GM23248 (cell line): ENCODE measurements around the gene RHOT2. TPM values are rescaled to one million over a fixed set of nuclear protein-coding genes. Genes with fewer than 3 reads are reported as not detected.

Experiments used
- DNase-seq: peaks from one replicate; pipeline ENCODE4 v3.0.0-alpha.2; 2015
- H2AFZ ChIP-seq: fragments of 200-600 bp; sonication (generic); 2 replicates; pipeline ENCODE4 v1.6.1; 2016; ENCODE audit warnings: antibody characterized with exemption
- H3F3A ChIP-seq: fragments of 200-600 bp; sonication (generic); 2 replicates; pipeline ENCODE4 v1.6.1; 2016; ENCODE audit warnings: mild to moderate bottlenecking, antibody characterized with exemption, mixed run types; ENCODE audit not compliant: insufficient read depth
- H3K27ac ChIP-seq: fragments of 200-600 bp; sonication (generic); 2 replicates; pipeline ENCODE4 v1.5.1; 2016; ENCODE audit warnings: mild to moderate bottlenecking
- H3K27me3 ChIP-seq: fragments of 200-600 bp; sonication (generic); replicated peaks from 2 replicates; pipeline ENCODE4 v1.6.1; 2016; ENCODE audit warnings: mild to moderate bottlenecking; ENCODE audit not compliant: insufficient read depth
- H3K36me3 ChIP-seq: fragments of 200-600 bp; sonication (generic); 2 replicates; pipeline ENCODE4 v1.6.1; 2016; ENCODE audit warnings: low read depth, mild to moderate bottlenecking
- H3K4me1 ChIP-seq: fragments of 200-600 bp; sonication (generic); 2 replicates; pipeline ENCODE4 v1.6.1; 2016; ENCODE audit warnings: mild to moderate bottlenecking; ENCODE audit not compliant: insufficient read depth
- H3K4me2 ChIP-seq: fragments of 200-600 bp; sonication (generic); one replicate; pipeline ENCODE4 v1.6.1; 2016; ENCODE audit warnings: mild to moderate bottlenecking; ENCODE audit not compliant: unreplicated experiment
- H3K4me3 ChIP-seq: fragments of 200-600 bp; sonication (generic); 2 replicates; pipeline ENCODE4 v1.5.1; 2016; ENCODE audit warnings: mild to moderate bottlenecking
- H3K79me2 ChIP-seq: fragments of 200-600 bp; sonication (generic); 2 replicates; pipeline ENCODE4 v1.6.1; 2016; ENCODE audit warnings: mild to moderate bottlenecking; ENCODE audit not compliant: insufficient read depth
- H3K9ac ChIP-seq: fragments of 200-600 bp; sonication (generic); 2 replicates; pipeline ENCODE4 v1.6.1; 2016; ENCODE audit warnings: mild to moderate bottlenecking
- H3K9me2 ChIP-seq: fragments of 200-600 bp; sonication (generic); 2 replicates; pipeline ENCODE4 v1.6.1; 2016; ENCODE audit warnings: mixed run types, mild to moderate bottlenecking, moderate library complexity; ENCODE audit not compliant: insufficient read depth
- H3K9me3 ChIP-seq: fragments of 200-600 bp; sonication (generic); one replicate; pipeline ENCODE4 v1.6.1; 2017; ENCODE audit warnings: low read depth
- H4K20me1 ChIP-seq: fragments of 200-600 bp; sonication (generic); 2 replicates; pipeline ENCODE4 v1.6.0; 2016; ENCODE audit not compliant: insufficient read depth
- EZH2 ChIP-seq: fragments of 200-600 bp; sonication (generic); IDR thresholded peaks from 2 replicates; pipeline ENCODE4 v1.6.1; 2018; ENCODE audit warnings: antibody characterized with exemption, mild to moderate bottlenecking; ENCODE audit not compliant: insufficient read depth, poor library complexity, severe bottlenecking
- EZH2phosphoT487 ChIP-seq: fragments of 200-600 bp; sonication (generic); IDR thresholded peaks from 2 replicates; pipeline ENCODE4 v1.6.1; 2018; ENCODE audit warnings: antibody characterized with exemption, moderate library complexity, mild to moderate bottlenecking, low read depth; ENCODE audit not compliant: insufficient read depth
- WGBS, 2 experiments: methylation state at CpG; one replicate each; pipeline ENCODE4 v1.1.6; 2015 to 2017; ENCODE audit warnings: low lambda C conversion rate in 2 of 2, low coverage in 1 of 2; ENCODE audit errors: missing lambda C conversion rate in 2 of 2; 5-methylcytosine and 5-hydroxymethylcytosine counted together
- in situ Hi-C: fragments of 300-500 bp; cut with MboI; formaldehyde crosslinking; loops from 2 replicates; pipeline ENCODE4 v1.15.0; 2020
- polyA plus RNA-seq: library from polyadenylated mRNA; unstranded; fragments of >200 nt; fragmentation: Nextera tagmentation; extraction: Ambion mirVana; gene quantifications from 2 replicates; pipeline ENCODE4 v1.2.1, GENCODE V29; 2016
- total RNA-seq: library from RNA; depleted of rRNA; stranded (reverse); fragments of >200 nt; shearing (Covaris generic); gene quantifications from 2 replicates; pipeline ENCODE4 v1.2.3, GENCODE V29; 2014

The RHOT2 gene
- total and polyA plus RNA-seq, 2 experiments from 2014 or later, result 65.9 to 70.0 TPM

DNA sequence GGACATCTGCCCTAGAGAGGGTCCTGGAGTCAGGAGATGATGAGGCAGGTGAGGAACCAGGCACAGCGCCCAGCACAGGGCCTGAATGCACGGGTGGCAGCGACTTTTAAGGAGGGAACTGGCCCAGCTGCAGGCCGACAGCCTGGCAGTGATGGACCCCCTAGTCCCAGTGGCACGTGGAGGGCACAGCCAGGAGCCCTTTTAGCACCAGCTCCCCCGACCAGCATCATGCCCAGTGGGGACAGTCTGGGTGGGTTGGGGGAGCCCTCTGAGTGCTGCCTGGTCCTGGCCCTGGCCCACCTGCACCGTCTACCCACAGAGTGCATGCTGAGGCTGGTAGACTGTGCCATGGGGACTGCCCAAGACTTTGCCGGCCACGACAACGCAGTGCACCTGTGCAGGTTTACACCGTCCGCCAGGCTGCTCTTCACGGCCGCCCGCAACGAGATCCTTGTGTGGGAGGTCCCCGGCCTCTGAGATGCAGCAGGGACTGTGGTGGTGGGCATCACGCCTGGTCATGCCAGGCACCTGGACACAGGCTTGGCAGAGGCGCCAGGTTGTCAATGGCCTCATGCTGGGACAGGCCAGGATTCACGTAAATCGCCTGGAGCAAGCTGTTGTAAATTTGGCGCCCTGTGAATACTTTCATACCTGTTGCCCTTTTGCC is 686 bp upstream of the RHOT2 start:
- Histone ChIP-seq H3K4me1 (no peaks in the 10 kb centered on the region; the same call in 1 of the 2 replicates), H3F3A (no peaks in the 10 kb centered on the region), H3K9me2 (no peaks in the 10 kb centered on the region), H3K4me3 (no peak overlapping the region), H4K20me1 (no peaks in the 10 kb centered on the region), H3K9ac (peak overlapping the region; percentile 97), H3K4me2 (no peak overlapping the region), H3K79me2 (peaks cover 24% of the 10 kb centered on the region), H3K36me3 (no peaks in the 10 kb centered on the region), H3K27me3 (no peaks in the 10 kb centered on the region), H3K9me3 (no peaks in the 10 kb centered on the region), H3K27ac (no peak overlapping the region), H2AFZ (peak overlapping the region; percentile 84)
- TF ChIP-seq EZH2phosphoT487 (no peak), EZH2 (no peak)
- in situ Hi-C loops, result no loop called here
- 78 to 80% methylated on average over 22 of the region's 22 CpGs for WGBS, 2 experiments
- DNase-seq, result no peak

DNA sequence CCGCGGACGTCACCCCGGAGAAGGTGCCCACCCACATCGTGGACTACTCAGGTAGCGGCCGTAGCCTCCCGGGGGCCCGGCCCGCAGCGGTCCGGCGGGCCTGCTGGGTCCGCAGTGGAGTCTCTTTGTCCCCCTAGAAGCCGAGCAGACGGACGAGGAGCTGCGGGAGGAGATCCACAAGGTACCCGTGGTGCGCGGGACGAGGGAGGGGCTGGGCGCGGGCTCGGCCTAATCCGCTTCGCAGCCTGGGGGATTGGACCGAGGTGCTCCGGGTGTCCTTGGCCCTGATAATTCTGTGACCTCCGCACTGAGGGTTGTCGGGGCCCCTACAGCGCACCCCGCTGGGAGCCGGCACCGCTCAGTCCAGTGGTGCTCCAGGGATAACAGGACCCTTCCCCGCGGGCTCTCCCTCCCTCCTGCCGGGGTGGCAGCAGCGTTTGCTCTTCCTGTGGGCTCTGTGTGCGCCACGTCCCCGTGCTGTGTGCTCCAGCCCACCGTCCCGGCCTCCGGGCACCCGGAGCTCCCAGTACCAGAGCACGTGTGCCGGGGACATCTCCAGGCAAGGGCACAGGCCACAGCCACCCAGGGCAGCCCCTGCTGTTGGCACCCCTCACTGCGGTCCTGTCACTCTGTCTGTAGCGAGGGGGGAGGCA is 713 bp downstream of the RHOT2 start:
- peak overlapping the region; percentile 97 for H3K9ac ChIP-seq
- no peaks in the 10 kb centered on the region for H4K20me1 ChIP-seq
- no peaks in the 10 kb centered on the region for H3K27me3 ChIP-seq
- H3K9me2 ChIP-seq, result no peaks in the 10 kb centered on the region
- H3K4me3 ChIP-seq, result peak overlapping the region; percentile 95
- H3K36me3 ChIP-seq, result no peaks in the 10 kb centered on the region
- peak overlapping the region; percentile 49 for H3K27ac ChIP-seq
- peaks cover 24% of the 10 kb centered on the region for H3K79me2 ChIP-seq
- no peaks in the 10 kb centered on the region for H3K9me3 ChIP-seq
- TF ChIP-seq EZH2phosphoT487 (no peak), EZH2 (no peak)
- H3K4me1 ChIP-seq, result no peaks in the 10 kb centered on the region; the same call in 1 of the 2 replicates
- H3K4me2 ChIP-seq, result peak overlapping the region; percentile 89
- DNase-seq, result peak; percentile 56
- H3F3A ChIP-seq, result no peaks in the 10 kb centered on the region
- in situ Hi-C loops, result no loop called here
- peak overlapping the region; percentile 65; the same call in 1 of the 2 replicates for H2AFZ ChIP-seq
- WGBS, 2 experiments, result 6 to 7% methylated on average over 46 of the region's 50 CpGs

DNA sequence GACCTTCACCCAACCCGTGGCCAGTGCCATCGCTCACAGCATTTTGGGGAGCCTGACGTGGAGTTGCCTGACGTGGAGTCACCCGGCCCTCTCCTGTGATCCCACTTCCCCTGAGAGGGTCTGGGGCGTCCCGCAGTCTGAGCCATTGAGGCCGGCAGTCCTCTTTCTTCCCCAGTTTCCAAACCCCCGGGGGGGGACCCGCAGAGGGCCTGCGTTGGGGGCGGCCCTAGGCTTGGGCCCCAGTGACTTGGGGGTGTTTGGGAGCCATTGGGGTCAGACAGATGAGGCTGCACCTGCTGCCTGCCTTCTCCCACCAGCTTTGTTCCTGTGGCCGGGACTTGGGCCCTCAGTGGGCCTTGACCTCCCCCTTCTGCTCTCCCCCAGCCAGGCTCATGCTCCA is 1.7 kb downstream of the RHOT2 start:
- in situ Hi-C loops, result no loop called here
- H3K79me2 ChIP-seq, result peaks cover 24% of the 10 kb centered on the region
- no peak overlapping the region for H3K4me3 ChIP-seq
- no peaks in the 10 kb centered on the region for H3K9me2 ChIP-seq
- no peak overlapping the region for H3K4me2 ChIP-seq
- no peaks in the 10 kb centered on the region for H3K9me3 ChIP-seq
- no peaks in the 10 kb centered on the region for H3K36me3 ChIP-seq
- 0 out of 2 replicates have a peak overlapping the region, but pooled peaks have one; percentile 97 for H3K9ac ChIP-seq
- H2AFZ ChIP-seq, result no peak overlapping the region
- WGBS, 2 experiments, result 92 to 98% methylated on average over 12 to 13 of the region's 13 CpGs
- TF ChIP-seq EZH2phosphoT487, result no peak
- TF ChIP-seq EZH2, result no peak
- H4K20me1 ChIP-seq, result no peaks in the 10 kb centered on the region
- no peaks in the 10 kb centered on the region for H3F3A ChIP-seq
- H3K27ac ChIP-seq, result no peak overlapping the region
- no peaks in the 10 kb centered on the region; the same call in 1 of the 2 replicates for H3K4me1 ChIP-seq
- DNase-seq, result no peak
- H3K27me3 ChIP-seq, result no peaks in the 10 kb centered on the region

DNA sequence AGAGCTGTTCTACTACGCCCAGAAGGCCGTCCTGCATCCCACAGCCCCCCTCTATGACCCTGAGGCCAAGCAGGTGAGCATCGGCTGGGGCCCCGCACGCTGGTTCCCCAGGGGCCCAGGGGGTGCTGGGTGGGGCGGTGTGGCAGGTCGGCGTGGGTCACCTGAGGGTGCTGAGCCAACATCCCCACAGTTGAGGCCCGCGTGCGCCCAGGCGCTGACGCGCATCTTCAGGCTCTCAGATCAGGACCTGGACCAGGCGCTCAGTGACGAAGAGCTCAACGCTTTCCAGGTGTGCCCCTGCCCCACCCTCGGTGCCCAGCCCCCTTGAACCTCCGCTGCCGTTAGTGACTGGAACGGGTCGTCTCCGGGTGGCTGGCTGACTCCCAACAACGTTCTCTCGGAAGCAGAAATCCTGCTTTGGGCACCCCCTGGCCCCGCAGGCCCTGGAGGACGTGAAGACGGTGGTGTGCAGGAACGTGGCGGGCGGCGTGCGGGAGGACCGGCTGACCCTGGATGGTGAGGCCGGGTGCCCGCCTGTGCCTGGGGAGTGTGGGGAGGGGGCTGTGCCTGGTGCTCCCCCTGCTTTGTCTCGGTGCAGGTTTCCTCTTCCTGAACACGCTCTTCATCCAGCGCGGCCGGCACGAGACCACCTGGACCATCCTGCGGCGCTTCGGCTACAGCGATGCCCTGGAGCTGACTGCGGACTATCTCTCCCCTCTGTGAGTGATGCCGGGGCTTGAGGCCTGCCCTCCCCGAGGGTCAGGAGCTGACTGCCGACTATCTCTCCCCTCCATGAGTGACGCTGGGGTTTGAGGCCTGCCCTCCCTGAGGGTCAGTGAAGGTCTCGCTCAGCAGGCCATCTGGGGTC is 2.8 kb downstream of the RHOT2 start:
- 89 to 92% methylated on average over 40 to 52 of the region's 52 CpGs for WGBS, 2 experiments
- H3F3A ChIP-seq, result no peaks in the 10 kb centered on the region
- H3K79me2 ChIP-seq, result peaks cover 24% of the 10 kb centered on the region
- no peak overlapping the region for H3K4me2 ChIP-seq
- no peak for DNase-seq
- H3K4me1 ChIP-seq, result no peaks in the 10 kb centered on the region; the same call in 1 of the 2 replicates
- no peaks in the 10 kb centered on the region for H3K9me2 ChIP-seq
- no peaks in the 10 kb centered on the region for H4K20me1 ChIP-seq
- no peaks in the 10 kb centered on the region for H3K9me3 ChIP-seq
- H3K4me3 ChIP-seq, result no peak overlapping the region
- TF ChIP-seq EZH2, result no peak
- no peak for TF ChIP-seq EZH2phosphoT487
- no peaks in the 10 kb centered on the region for H3K27me3 ChIP-seq
- H3K27ac ChIP-seq, result no peak overlapping the region
- no peaks in the 10 kb centered on the region for H3K36me3 ChIP-seq
- no peak overlapping the region for H3K9ac ChIP-seq
- no peak overlapping the region for H2AFZ ChIP-seq
- in situ Hi-C loops, result no loop called here
